ENCODE data around the gene SCN8A. TPM values are rescaled to one million over a fixed set of nuclear protein-coding genes. Genes with fewer than 3 reads are reported as not detected.

The SCN8A gene
- total RNA-seq, 1 donor from 2014 or later = 1.3 TPM

- no peaks in the 10 kb centered on the region for H3K36me3 ChIP-seq (ENCODE audit: control insufficient read depth, insufficient read depth, low read length)
- DNase-seq (ENCODE audit: low read depth) = no peak
- no peak overlapping the region for H3K4me3 ChIP-seq (ENCODE audit: low read depth, low read length)
- no peak for TF ChIP-seq CTCF (IDR thresholded peaks at IDR 0.05; ENCODE audit: insufficient read depth, low read length, poor library complexity, severe bottlenecking)
- H3K27me3 ChIP-seq (ENCODE audit: control insufficient read depth, insufficient read depth, low read length) = no peaks in the 10 kb centered on the region
Measured at GRCh38 chr12:51666696-51667095, 75.7 kb downstream of the SCN8A start.

GRCh38 chr12:51667269-51667668, 76.2 kb downstream of the SCN8A start:
- Histone ChIP-seq H3K4me3 (ENCODE audit: low read depth, low read length) (no peak overlapping the region), H3K27me3 (ENCODE audit: control insufficient read depth, insufficient read depth, low read length) (no peaks in the 10 kb centered on the region), H3K36me3 (ENCODE audit: control insufficient read depth, insufficient read depth, low read length) (no peaks in the 10 kb centered on the region)
- TF ChIP-seq CTCF (IDR thresholded peaks at IDR 0.05; ENCODE audit: insufficient read depth, low read length, poor library complexity, severe bottlenecking) = no peak
- no peak for DNase-seq (ENCODE audit: low read depth)

GRCh38 chr12:51669271-51669670, 78.2 kb downstream of the SCN8A start:
- Histone ChIP-seq H3K36me3 (ENCODE audit: control insufficient read depth, insufficient read depth, low read length) (no peaks in the 10 kb centered on the region), H3K27me3 (ENCODE audit: control insufficient read depth, insufficient read depth, low read length) (no peaks in the 10 kb centered on the region), H3K4me3 (ENCODE audit: low read depth, low read length) (no peak overlapping the region)
- DNase-seq (ENCODE audit: low read depth) = no peak
- TF ChIP-seq CTCF (IDR thresholded peaks at IDR 0.05; ENCODE audit: insufficient read depth, low read length, poor library complexity, severe bottlenecking) = no peak

GRCh38 chr12:51669996-51670395, 79.0 kb downstream of the SCN8A start:
- DNase-seq (ENCODE audit: low read depth) = no peak
- no peak for TF ChIP-seq CTCF (IDR thresholded peaks at IDR 0.05; ENCODE audit: insufficient read depth, low read length, poor library complexity, severe bottlenecking)
- Histone ChIP-seq H3K36me3 (ENCODE audit: control insufficient read depth, insufficient read depth, low read length) (no peaks in the 10 kb centered on the region), H3K27me3 (ENCODE audit: control insufficient read depth, insufficient read depth, low read length) (no peaks in the 10 kb centered on the region), H3K4me3 (ENCODE audit: low read depth, low read length) (no peak overlapping the region)

- Histone ChIP-seq H3K27me3 (ENCODE audit: control insufficient read depth, insufficient read depth, low read length) (no peaks in the 10 kb centered on the region), H3K4me3 (ENCODE audit: low read depth, low read length) (no peak overlapping the region), H3K36me3 (ENCODE audit: control insufficient read depth, insufficient read depth, low read length) (no peaks in the 10 kb centered on the region)
- TF ChIP-seq CTCF (IDR thresholded peaks at IDR 0.05; ENCODE audit: insufficient read depth, low read length, poor library complexity, severe bottlenecking) = no peak
- DNase-seq (ENCODE audit: low read depth) = no peak
Measured at GRCh38 chr12:51672334-51672733, 81.3 kb downstream of the SCN8A start.

- no peak for TF ChIP-seq CTCF (IDR thresholded peaks at IDR 0.05; ENCODE audit: insufficient read depth, low read length, poor library complexity, severe bottlenecking)
- DNase-seq (ENCODE audit: low read depth) = no peak
- Histone ChIP-seq H3K27me3 (ENCODE audit: control insufficient read depth, insufficient read depth, low read length) (no peaks in the 10 kb centered on the region), H3K4me3 (ENCODE audit: low read depth, low read length) (no peak overlapping the region), H3K36me3 (ENCODE audit: control insufficient read depth, insufficient read depth, low read length) (no peaks in the 10 kb centered on the region)
Measured at GRCh38 chr12:51675071-51675803, 84.2 kb downstream of the SCN8A start.
